SK-N-SH (cell line): ENCODE results near the gene NMT2. TPM values are rescaled to one million over a fixed set of nuclear protein-coding genes. Genes with fewer than 3 reads are reported as not detected.

Source experiments
- CTCF ChIA-PET: fragments of 300-600, 350-600 bp; formaldehyde crosslinking; extraction: SDS; loops from one replicate; lab custom pipeline; 2021; lab: Yijun Ruan, JAX
- POLR2A ChIA-PET: fragments of 350-600 bp; sonication (Branson Sonifier 250); formaldehyde crosslinking; extraction: SDS; loops from one replicate; lab custom pipeline; 2020; ENCODE audit warnings: antibody characterized with exemption, inconsistent platforms; lab: Yijun Ruan, JAX
- DNase-seq: peaks from one replicate; pipeline ENCODE4 v3.0.0; 2012
- H2AFZ ChIP-seq: fragments of 200-600 bp; sonication (generic); 2 replicates; pipeline ENCODE4 v1.8.1; 2016; ENCODE audit warnings: antibody characterized with exemption, mild to moderate bottlenecking, low read depth
- H3F3A ChIP-seq: fragments of 200-600 bp; sonication (generic); replicated peaks from 2 replicates; pipeline ENCODE3; 2016; ENCODE audit warnings: antibody characterized with exemption, mild to moderate bottlenecking; ENCODE audit not compliant: insufficient read depth
- H3K27ac ChIP-seq, 2 experiments: fragments of 200-500 bp in 1 of 2; fragments of 200-600 bp in 1 of 2; sonication (Bioruptor generic) in 1 of 2; sonication (generic), shearing (Covaris generic) in 1 of 2; 2 replicates each; pipeline versions ENCODE4 v1.5.1 to v1.6.1; 2014 to 2016; ENCODE audit warnings: low read depth in 2 of 2, inconsistent platforms in 1 of 2, low read length in 1 of 2, mild to moderate bottlenecking in 1 of 2, mixed read lengths in 1 of 2
- H3K27me3 ChIP-seq: fragments of 200-600 bp; sonication (generic), shearing (Covaris generic); 2 replicates; pipeline ENCODE4 v1.6.1; 2016; ENCODE audit warnings: mixed run types; ENCODE audit not compliant: insufficient read depth
- H3K36me3 ChIP-seq, 2 experiments: fragments of 200-500 bp in 1 of 2; fragments of 200-600 bp in 1 of 2; sonication (Bioruptor generic) in 1 of 2; sonication (generic) in 1 of 2; replicated peaks in 1 of 2; 2 replicates each; pipeline versions ENCODE3 to v1.5.1; 2014 to 2016; ENCODE audit warnings: low read length in 1 of 2, mild to moderate bottlenecking in 1 of 2; ENCODE audit not compliant: insufficient read depth in 2 of 2, control insufficient read depth in 1 of 2
- H3K4me1 ChIP-seq, 2 experiments: fragments of 200-500 bp in 1 of 2; fragments of 200-600 bp in 1 of 2; sonication (Bioruptor generic) in 1 of 2; sonication (generic), shearing (Covaris generic) in 1 of 2; 2 replicates each; pipeline versions ENCODE4 v1.5.1 to v1.6.1; 2014 to 2016; ENCODE audit warnings: low read depth in 1 of 2, low read length in 1 of 2, mixed run types in 1 of 2; ENCODE audit not compliant: insufficient read depth in 2 of 2, control insufficient read depth in 1 of 2
- H3K4me2 ChIP-seq: fragments of 200-600 bp; sonication (generic), shearing (Covaris generic); 2 replicates; pipeline ENCODE4 v1.6.1; 2017; ENCODE audit warnings: mixed run types
- H3K4me3 ChIP-seq, 2 experiments: fragments of 200-500 bp in 1 of 2; fragments of 200-600 bp in 1 of 2; sonication (Bioruptor generic) in 1 of 2; sonication (generic), shearing (Covaris generic) in 1 of 2; 2 replicates each; pipeline versions ENCODE4 v1.5.1 to v1.8.1; 2014 to 2016; ENCODE audit warnings: low read depth in 2 of 2, inconsistent platforms in 1 of 2, low read length in 1 of 2, mild to moderate bottlenecking in 1 of 2, mixed read lengths in 1 of 2, moderate library complexity in 1 of 2
- H3K79me2 ChIP-seq: fragments of 200-600 bp; sonication (generic); 2 replicates; pipeline ENCODE4 v1.8.1; 2017; ENCODE audit warnings: mild to moderate bottlenecking; ENCODE audit not compliant: insufficient read depth
- H3K9ac ChIP-seq: fragments of 200-600 bp; sonication (generic); 2 replicates; pipeline ENCODE4 v1.6.1; 2017; ENCODE audit warnings: mixed run types
- H3K9me2 ChIP-seq: fragments of 200-600 bp; sonication (generic); 2 replicates; pipeline ENCODE4 v1.6.1; 2017; ENCODE audit warnings: mixed run types
- H3K9me3 ChIP-seq: fragments of 200-600 bp; sonication (generic); 2 replicates; pipeline ENCODE4 v1.6.1; 2017; ENCODE audit warnings: mixed run types, mild to moderate bottlenecking, moderate library complexity
- H4K20me1 ChIP-seq: fragments of 200-600 bp; sonication (generic); 2 replicates; pipeline ENCODE4 v1.6.1; 2017; ENCODE audit warnings: mild to moderate bottlenecking, mixed run types; ENCODE audit not compliant: insufficient read depth
- EP300 ChIP-seq, 2 experiments: IDR thresholded peaks; 2 replicates each; pipeline versions ENCODE4 v1.4.0 to v1.6.1; 2012; ENCODE audit warnings: borderline replicate concordance in 1 of 2, low read depth in 1 of 2, low read length in 1 of 2
- EZH2phosphoT487 ChIP-seq: fragments of 200-600 bp; sonication (generic); IDR thresholded peaks from 2 replicates; pipeline ENCODE4 v1.6.1; 2017; ENCODE audit warnings: low read depth, mixed run types, mild to moderate bottlenecking, antibody characterized with exemption, moderate library complexity, borderline replicate concordance
- MXI1 ChIP-seq: IDR thresholded peaks from 2 replicates; pipeline ENCODE4 v1.6.1; 2012; ENCODE audit warnings: mild to moderate bottlenecking, low read depth, low read length, improper control_type of control experiment
- NFIC ChIP-seq: IDR thresholded peaks from 2 replicates; pipeline ENCODE4 v1.4.0; 2012; ENCODE audit warnings: borderline replicate concordance
- POLR2AphosphoS5 ChIP-seq: IDR thresholded peaks from 2 replicates; pipeline ENCODE4 v1.6.1; 2012; ENCODE audit warnings: low read depth, low read length
- RAD21 ChIP-seq: IDR thresholded peaks from 2 replicates; pipeline ENCODE4 v1.6.1; 2012; ENCODE audit warnings: mild to moderate bottlenecking, low read length
- RCOR1 ChIP-seq: fragments of 150-350 bp; IDR thresholded peaks from 2 replicates; pipeline ENCODE4 v1.6.1; 2017; ENCODE audit warnings: antibody characterized with exemption, low read length
- RXRA ChIP-seq: IDR thresholded peaks from 2 replicates; pipeline ENCODE4 v1.4.0; 2012; ENCODE audit warnings: low read depth, mild to moderate bottlenecking, borderline replicate concordance
- SIN3A ChIP-seq: IDR thresholded peaks from 2 replicates; pipeline ENCODE4 v1.6.1; 2012; ENCODE audit warnings: low read depth, mild to moderate bottlenecking, low read length, moderate library complexity, borderline replicate concordance
- SMC3 ChIP-seq: IDR thresholded peaks from 2 replicates; pipeline ENCODE4 v1.6.1; 2012; ENCODE audit warnings: low read depth, low read length, improper control_type of control experiment
- TAF1 ChIP-seq: IDR thresholded peaks from 2 replicates; pipeline ENCODE4 v1.6.1; 2012; ENCODE audit warnings: low read depth, mild to moderate bottlenecking, low read length, moderate library complexity, borderline replicate concordance
- TCF12 ChIP-seq: IDR thresholded peaks from 2 replicates; pipeline ENCODE4 v1.4.0; 2012
- WGBS: methylation state at CpG from one replicate; pipeline ENCODE4 v1.1.6; 2017; ENCODE audit warnings: low lambda C conversion rate; 5-methylcytosine and 5-hydroxymethylcytosine counted together
- polyA plus RNA-seq, 3 experiments: library from polyadenylated mRNA; depleted of rRNA; stranded (reverse); fragments of >200 nt; gene quantifications; 2 replicates each; pipeline ENCODE4 v1.2.3, GENCODE V29; 2012
- TF ChIP-seq, protein P1 (sequence below): fragments of 150-350 bp; IDR thresholded peaks from 2 replicates; pipeline ENCODE4 v1.6.1; 2017; ENCODE audit warnings: antibody characterized with exemption, low read length, low read depth, borderline replicate concordance
- TF ChIP-seq, protein P2 (sequence below): IDR thresholded peaks from 2 replicates; pipeline ENCODE4; 2012
- TF ChIP-seq, protein P3 (sequence below): IDR thresholded peaks from 2 replicates; pipeline ENCODE4 v1.6.1; 2012; ENCODE audit warnings: mild to moderate bottlenecking, low read depth, low read length, moderate library complexity
- TF ChIP-seq, protein P4 (sequence below): IDR thresholded peaks from 2 replicates; pipeline ENCODE4 v1.4.0; 2012; ENCODE audit warnings: low read depth

NMT2 gene
- polyA plus RNA-seq, 1 of the 3 experiments (the other 2 are of a cell fraction), result 25.9 TPM

DNA sequence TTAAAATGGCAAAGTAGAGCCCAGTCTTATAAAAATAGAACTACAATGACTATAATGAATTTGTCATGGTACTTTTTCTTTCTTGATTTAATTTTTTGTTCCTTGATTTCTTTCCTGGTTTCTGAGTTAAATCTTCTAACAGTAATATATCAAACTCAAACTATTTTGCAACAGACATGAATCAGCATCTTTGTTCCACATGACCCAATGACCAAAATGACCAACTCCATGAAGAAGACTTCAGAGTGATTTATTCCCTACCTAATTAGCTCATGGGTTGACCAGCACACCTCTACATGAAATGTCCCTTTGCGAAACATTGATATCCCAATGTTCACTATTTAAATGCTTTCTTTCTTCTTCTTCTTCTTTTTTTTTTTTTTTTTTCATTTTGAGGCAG, 30.9 kb downstream of the NMT2 start (continued):
- TF ChIP-seq RCOR1 (no peak), EP300 (IDR thresholded peaks at IDR 0.05; ENCODE audit: borderline replicate concordance in 1 of 2, low read depth in 1 of 2, low read length in 1 of 2) (no peak)

DNA sequence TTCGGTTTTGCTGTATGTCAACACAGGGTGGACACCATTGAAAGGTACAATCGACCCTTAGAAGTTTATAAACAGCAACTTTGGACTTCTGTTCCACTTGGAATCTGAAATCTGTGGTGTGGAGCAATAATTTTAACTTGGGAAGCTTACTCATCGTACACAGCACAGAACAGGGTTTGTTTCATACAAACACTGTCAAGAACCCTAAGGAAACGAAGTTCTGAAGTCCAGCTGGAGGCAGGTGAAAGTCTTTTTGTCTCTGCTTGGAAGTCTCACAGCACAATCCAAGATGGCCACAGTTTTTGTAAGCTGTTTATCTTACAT, 31.5 kb downstream of the NMT2 start:
- ChIA-PET POLR2A (no interaction called here), CTCF (interaction anchor here (0.9 kb wide), 1 partner anchor 31 kb away, joined by 4 read pairs; no protein-coding TSS in a partner anchor)
- no peak for DNase-seq

More for the DNA sequence above, 31.5 kb downstream of the NMT2 start:
- no peaks in the 10 kb centered on the region for H3K27me3 ChIP-seq
- no peaks in the 10 kb centered on the region for H3K9me3 ChIP-seq
- peaks cover 0 to 5% of the 10 kb centered on the region in 2 experiments; a peak in 2 of 4 replicates for H3K4me1 ChIP-seq
- peaks cover 26 to 31% of the 10 kb centered on the region in 2 experiments for H3K36me3 ChIP-seq
- H3K4me2 ChIP-seq, result no peak overlapping the region
- no peak overlapping the region for H2AFZ ChIP-seq
- no peak overlapping the region for H3K27ac ChIP-seq
- no peak overlapping the region for H3K9ac ChIP-seq
- 0 out of 2 replicates have a peak, but pooled peaks cover 2% of the 10 kb centered on the region for H4K20me1 ChIP-seq
- WGBS, result 71% methylated on average over 4 of the region's 4 CpGs
- no peaks in the 10 kb centered on the region for H3F3A ChIP-seq
- no peaks in the 10 kb centered on the region for H3K9me2 ChIP-seq
- H3K79me2 ChIP-seq, result peaks cover 16% of the 10 kb centered on the region; the same call in 1 of the 2 replicates
- H3K4me3 ChIP-seq, result no peak overlapping the region
- TF ChIP-seq SIN3A (no peak), MXI1 (no peak), POLR2AphosphoS5 (no peak), NFIC (no peak), EP300 (IDR thresholded peaks at IDR 0.05; ENCODE audit: borderline replicate concordance in 1 of 2, low read depth in 1 of 2, low read length in 1 of 2) (no peak), EZH2phosphoT487 (no peak), SMC3 (no peak), RCOR1 (no peak), TAF1 (no peak), RXRA (no peak), RAD21 (no peak), TCF12 (no peak)
- TF ChIP-seq, protein P1, sequence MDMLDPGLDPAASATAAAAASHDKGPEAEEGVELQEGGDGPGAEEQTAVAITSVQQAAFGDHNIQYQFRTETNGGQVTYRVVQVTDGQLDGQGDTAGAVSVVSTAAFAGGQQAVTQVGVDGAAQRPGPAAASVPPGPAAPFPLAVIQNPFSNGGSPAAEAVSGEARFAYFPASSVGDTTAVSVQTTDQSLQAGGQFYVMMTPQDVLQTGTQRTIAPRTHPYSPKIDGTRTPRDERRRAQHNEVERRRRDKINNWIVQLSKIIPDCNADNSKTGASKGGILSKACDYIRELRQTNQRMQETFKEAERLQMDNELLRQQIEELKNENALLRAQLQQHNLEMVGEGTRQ, result no peak
- TF ChIP-seq, protein P2, sequence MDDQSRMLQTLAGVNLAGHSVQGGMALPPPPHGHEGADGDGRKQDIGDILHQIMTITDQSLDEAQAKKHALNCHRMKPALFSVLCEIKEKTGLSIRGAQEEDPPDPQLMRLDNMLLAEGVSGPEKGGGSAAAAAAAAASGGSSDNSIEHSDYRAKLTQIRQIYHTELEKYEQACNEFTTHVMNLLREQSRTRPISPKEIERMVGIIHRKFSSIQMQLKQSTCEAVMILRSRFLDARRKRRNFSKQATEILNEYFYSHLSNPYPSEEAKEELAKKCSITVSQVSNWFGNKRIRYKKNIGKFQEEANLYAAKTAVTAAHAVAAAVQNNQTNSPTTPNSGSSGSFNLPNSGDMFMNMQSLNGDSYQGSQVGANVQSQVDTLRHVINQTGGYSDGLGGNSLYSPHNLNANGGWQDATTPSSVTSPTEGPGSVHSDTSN, result no peak
- TF ChIP-seq, protein P3, sequence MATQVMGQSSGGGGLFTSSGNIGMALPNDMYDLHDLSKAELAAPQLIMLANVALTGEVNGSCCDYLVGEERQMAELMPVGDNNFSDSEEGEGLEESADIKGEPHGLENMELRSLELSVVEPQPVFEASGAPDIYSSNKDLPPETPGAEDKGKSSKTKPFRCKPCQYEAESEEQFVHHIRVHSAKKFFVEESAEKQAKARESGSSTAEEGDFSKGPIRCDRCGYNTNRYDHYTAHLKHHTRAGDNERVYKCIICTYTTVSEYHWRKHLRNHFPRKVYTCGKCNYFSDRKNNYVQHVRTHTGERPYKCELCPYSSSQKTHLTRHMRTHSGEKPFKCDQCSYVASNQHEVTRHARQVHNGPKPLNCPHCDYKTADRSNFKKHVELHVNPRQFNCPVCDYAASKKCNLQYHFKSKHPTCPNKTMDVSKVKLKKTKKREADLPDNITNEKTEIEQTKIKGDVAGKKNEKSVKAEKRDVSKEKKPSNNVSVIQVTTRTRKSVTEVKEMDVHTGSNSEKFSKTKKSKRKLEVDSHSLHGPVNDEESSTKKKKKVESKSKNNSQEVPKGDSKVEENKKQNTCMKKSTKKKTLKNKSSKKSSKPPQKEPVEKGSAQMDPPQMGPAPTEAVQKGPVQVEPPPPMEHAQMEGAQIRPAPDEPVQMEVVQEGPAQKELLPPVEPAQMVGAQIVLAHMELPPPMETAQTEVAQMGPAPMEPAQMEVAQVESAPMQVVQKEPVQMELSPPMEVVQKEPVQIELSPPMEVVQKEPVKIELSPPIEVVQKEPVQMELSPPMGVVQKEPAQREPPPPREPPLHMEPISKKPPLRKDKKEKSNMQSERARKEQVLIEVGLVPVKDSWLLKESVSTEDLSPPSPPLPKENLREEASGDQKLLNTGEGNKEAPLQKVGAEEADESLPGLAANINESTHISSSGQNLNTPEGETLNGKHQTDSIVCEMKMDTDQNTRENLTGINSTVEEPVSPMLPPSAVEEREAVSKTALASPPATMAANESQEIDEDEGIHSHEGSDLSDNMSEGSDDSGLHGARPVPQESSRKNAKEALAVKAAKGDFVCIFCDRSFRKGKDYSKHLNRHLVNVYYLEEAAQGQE, result no peak
- TF ChIP-seq, protein P4, sequence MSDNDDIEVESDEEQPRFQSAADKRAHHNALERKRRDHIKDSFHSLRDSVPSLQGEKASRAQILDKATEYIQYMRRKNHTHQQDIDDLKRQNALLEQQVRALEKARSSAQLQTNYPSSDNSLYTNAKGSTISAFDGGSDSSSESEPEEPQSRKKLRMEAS, result no peak
- TF ChIP-seq, all 33 proteins: peak for 0
